Central memory CD8-positive, alpha-beta T cell (primary cell): ENCODE results near the gene PLCB1.

Experiments
- ATAC-seq: fragments of 150-1000 bp; cut with Tn5 transposase; replicated peaks from 2 replicates; pipeline ENCODE4 v1.10.0; 2022; ENCODE audit warnings: mild to moderate bottlenecking, moderate FRiP score, moderate number of reproducible peaks; ENCODE audit not compliant: poor library complexity, severe bottlenecking; ENCODE audit errors: extremely low read depth
- DNase-seq, 2 donors: peaks; one replicate each; pipeline ENCODE4 v3.0.0; 2021; ENCODE audit warnings: low spot score in 2 of 2
- H3K27ac Mint-ChIP-seq: one replicate; pipeline ENCODE4 v1.8.0; 2022; ENCODE audit warnings: low read depth, mild to moderate bottlenecking, moderate library complexity, mixed read lengths
- H3K27me3 Mint-ChIP-seq: one replicate; pipeline ENCODE4 v1.8.0; 2022; ENCODE audit warnings: mixed read lengths
- H3K36me3 Mint-ChIP-seq: one replicate; pipeline ENCODE4 v1.8.0; 2022; ENCODE audit warnings: mild to moderate bottlenecking, moderate library complexity, mixed read lengths; ENCODE audit not compliant: insufficient read depth
- H3K4me1 Mint-ChIP-seq: one replicate; pipeline ENCODE4 v1.8.0; 2022; ENCODE audit warnings: mixed read lengths
- H3K4me3 Mint-ChIP-seq: one replicate; pipeline ENCODE4 v1.8.0; 2022; ENCODE audit warnings: mild to moderate bottlenecking, moderate library complexity, mixed read lengths
- H3K9me3 Mint-ChIP-seq: one replicate; pipeline ENCODE4 v1.8.0; 2022; ENCODE audit warnings: mixed read lengths

The PLCB1 gene

GRCh38 chr20:8880085-8880853 lies 748.2 kb downstream of the PLCB1 start:
- ATAC-seq (no peak), DNase-seq (no peak)
- H3K4me1 Mint-ChIP-seq = no peaks in the 10 kb centered on the region
- no peak overlapping the region for H3K27ac Mint-ChIP-seq
- H3K36me3 Mint-ChIP-seq = peaks cover 4% of the 10 kb centered on the region
- H3K27me3 Mint-ChIP-seq = no peaks in the 10 kb centered on the region
- H3K4me3 Mint-ChIP-seq = no peak overlapping the region
- no peaks in the 10 kb centered on the region for H3K9me3 Mint-ChIP-seq

- H3K4me3 Mint-ChIP-seq = no peak overlapping the region
- peaks cover 22% of the 10 kb centered on the region for H3K9me3 Mint-ChIP-seq
- DNase-seq (no peak), ATAC-seq (no peak)
- no peaks in the 10 kb centered on the region for H3K27me3 Mint-ChIP-seq
- H3K36me3 Mint-ChIP-seq = no peaks in the 10 kb centered on the region
- no peaks in the 10 kb centered on the region for H3K4me1 Mint-ChIP-seq
- no peak overlapping the region for H3K27ac Mint-ChIP-seq
Measured at GRCh38 chr20:8891039-8891438, 759.0 kb downstream of the PLCB1 start.

- no peaks in the 10 kb centered on the region for H3K27me3 Mint-ChIP-seq
- DNase-seq (no peak), ATAC-seq (no peak)
- no peak overlapping the region for H3K27ac Mint-ChIP-seq
- H3K4me1 Mint-ChIP-seq = no peaks in the 10 kb centered on the region
- H3K36me3 Mint-ChIP-seq = no peaks in the 10 kb centered on the region
- peaks cover 16% of the 10 kb centered on the region for H3K9me3 Mint-ChIP-seq
- H3K4me3 Mint-ChIP-seq = no peak overlapping the region
Measured at GRCh38 chr20:8895472-8895871, 763.4 kb downstream of the PLCB1 start.

GRCh38 chr20:8898823-8899222 lies 766.8 kb downstream of the PLCB1 start:
- Mint-ChIP-seq H3K27ac (no peak overlapping the region), H3K4me1 (no peaks in the 10 kb centered on the region), H3K27me3 (no peaks in the 10 kb centered on the region), H3K36me3 (no peaks in the 10 kb centered on the region), H3K4me3 (no peak overlapping the region), H3K9me3 (peaks cover 10% of the 10 kb centered on the region)
- ATAC-seq (no peak), DNase-seq (no peak)

- Mint-ChIP-seq H3K4me1 (no peaks in the 10 kb centered on the region), H3K4me3 (no peak overlapping the region), H3K36me3 (no peaks in the 10 kb centered on the region), H3K9me3 (no peaks in the 10 kb centered on the region), H3K27me3 (no peaks in the 10 kb centered on the region), H3K27ac (no peak overlapping the region)
- ATAC-seq (no peak), DNase-seq (no peak)
Measured at GRCh38 chr20:8901237-8902025, 769.4 kb downstream of the PLCB1 start.

GRCh38 chr20:8903655-8904605 lies 771.9 kb downstream of the PLCB1 start:
- Mint-ChIP-seq H3K9me3 (no peaks in the 10 kb centered on the region), H3K36me3 (no peaks in the 10 kb centered on the region), H3K4me3 (no peak overlapping the region), H3K4me1 (no peaks in the 10 kb centered on the region), H3K27ac (no peak overlapping the region), H3K27me3 (no peaks in the 10 kb centered on the region)
- DNase-seq (no peak), ATAC-seq (no peak)

GRCh38 chr20:8909596-8909995 lies 777.5 kb downstream of the PLCB1 start:
- ATAC-seq = no peak
- Mint-ChIP-seq H3K4me1 (no peaks in the 10 kb centered on the region), H3K9me3 (peaks cover under 1% of the 10 kb centered on the region), H3K4me3 (no peak overlapping the region), H3K27me3 (no peaks in the 10 kb centered on the region), H3K27ac (no peak overlapping the region), H3K36me3 (no peaks in the 10 kb centered on the region)
- DNase-seq = no peak

- no peak overlapping the region for H3K4me3 Mint-ChIP-seq
- no peaks in the 10 kb centered on the region for H3K36me3 Mint-ChIP-seq
- no peaks in the 10 kb centered on the region for H3K4me1 Mint-ChIP-seq
- ATAC-seq (no peak), DNase-seq (no peak)
- H3K27ac Mint-ChIP-seq = no peak overlapping the region
- H3K9me3 Mint-ChIP-seq = peaks cover 21% of the 10 kb centered on the region
- H3K27me3 Mint-ChIP-seq = no peaks in the 10 kb centered on the region
Measured at GRCh38 chr20:8912096-8912495, 780.0 kb downstream of the PLCB1 start.

GRCh38 chr20:8912731-8913130 lies 780.7 kb downstream of the PLCB1 start:
- no peak overlapping the region for H3K4me3 Mint-ChIP-seq
- DNase-seq = no peak
- H3K27ac Mint-ChIP-seq = no peak overlapping the region
- H3K4me1 Mint-ChIP-seq = no peaks in the 10 kb centered on the region
- H3K27me3 Mint-ChIP-seq = no peaks in the 10 kb centered on the region
- no peak for ATAC-seq
- peaks cover 21% of the 10 kb centered on the region for H3K9me3 Mint-ChIP-seq
- no peaks in the 10 kb centered on the region for H3K36me3 Mint-ChIP-seq

GRCh38 chr20:8913456-8913855 lies 781.4 kb downstream of the PLCB1 start:
- no peak overlapping the region for H3K27ac Mint-ChIP-seq
- no peak overlapping the region for H3K4me3 Mint-ChIP-seq
- no peaks in the 10 kb centered on the region for H3K27me3 Mint-ChIP-seq
- H3K4me1 Mint-ChIP-seq = no peaks in the 10 kb centered on the region
- H3K36me3 Mint-ChIP-seq = no peaks in the 10 kb centered on the region
- DNase-seq (no peak), ATAC-seq (no peak)
- H3K9me3 Mint-ChIP-seq = peaks cover 21% of the 10 kb centered on the region

- H3K27me3 Mint-ChIP-seq = no peaks in the 10 kb centered on the region
- H3K9me3 Mint-ChIP-seq = peaks cover 21% of the 10 kb centered on the region
- H3K4me3 Mint-ChIP-seq = no peak overlapping the region
- DNase-seq (no peak), ATAC-seq (no peak)
- H3K27ac Mint-ChIP-seq = no peak overlapping the region
- no peaks in the 10 kb centered on the region for H3K4me1 Mint-ChIP-seq
- H3K36me3 Mint-ChIP-seq = no peaks in the 10 kb centered on the region
Measured at GRCh38 chr20:8914421-8914820, 782.4 kb downstream of the PLCB1 start.

GRCh38 chr20:8917084-8917483 lies 785.0 kb downstream of the PLCB1 start:
- no peak for DNase-seq
- Mint-ChIP-seq H3K4me3 (no peak overlapping the region), H3K27ac (no peak overlapping the region), H3K27me3 (no peaks in the 10 kb centered on the region), H3K36me3 (no peaks in the 10 kb centered on the region), H3K4me1 (no peaks in the 10 kb centered on the region), H3K9me3 (peaks cover 23% of the 10 kb centered on the region)
- ATAC-seq = no peak
